ENCODE data around the gene ABCA9.
"Not testable (repeated sequence)": the region's sequence is repeated elsewhere in the genome, so short reads cannot be mapped to it uniquely, and the experiment has no call there.

ABCA9 gene

DNA sequence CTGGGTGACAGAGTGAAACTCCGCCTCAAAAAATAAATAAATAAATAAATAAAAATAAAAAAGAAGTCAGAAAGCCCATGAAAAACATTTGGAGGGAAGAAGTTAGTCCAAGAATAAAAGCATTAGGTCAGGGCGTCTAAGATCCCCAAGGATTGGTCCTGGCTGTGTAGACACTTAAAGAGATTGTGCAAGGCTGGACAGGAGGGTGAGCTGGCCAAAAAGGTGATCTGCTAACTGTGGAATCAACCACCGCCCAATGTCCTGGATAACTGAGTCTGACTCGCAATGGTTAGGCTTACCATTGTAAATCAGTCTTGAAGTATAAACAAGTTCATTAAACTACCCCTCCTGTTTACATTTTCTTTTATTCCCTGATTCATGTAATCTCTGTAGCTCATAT is 96.8 kb downstream of the ABCA9 start:
- no peak overlapping the region for H3K4me3 ChIP-seq (ENCODE audit: low read depth, low read length)
- no peaks in the 10 kb centered on the region for H3K9me3 ChIP-seq
- H3K4me1 ChIP-seq = no peaks in the 10 kb centered on the region
- no peaks in the 10 kb centered on the region for H3K36me3 ChIP-seq
- no peaks in the 10 kb centered on the region for H3K27me3 ChIP-seq
- DNase-seq = no peak
- TF ChIP-seq, protein P1, sequence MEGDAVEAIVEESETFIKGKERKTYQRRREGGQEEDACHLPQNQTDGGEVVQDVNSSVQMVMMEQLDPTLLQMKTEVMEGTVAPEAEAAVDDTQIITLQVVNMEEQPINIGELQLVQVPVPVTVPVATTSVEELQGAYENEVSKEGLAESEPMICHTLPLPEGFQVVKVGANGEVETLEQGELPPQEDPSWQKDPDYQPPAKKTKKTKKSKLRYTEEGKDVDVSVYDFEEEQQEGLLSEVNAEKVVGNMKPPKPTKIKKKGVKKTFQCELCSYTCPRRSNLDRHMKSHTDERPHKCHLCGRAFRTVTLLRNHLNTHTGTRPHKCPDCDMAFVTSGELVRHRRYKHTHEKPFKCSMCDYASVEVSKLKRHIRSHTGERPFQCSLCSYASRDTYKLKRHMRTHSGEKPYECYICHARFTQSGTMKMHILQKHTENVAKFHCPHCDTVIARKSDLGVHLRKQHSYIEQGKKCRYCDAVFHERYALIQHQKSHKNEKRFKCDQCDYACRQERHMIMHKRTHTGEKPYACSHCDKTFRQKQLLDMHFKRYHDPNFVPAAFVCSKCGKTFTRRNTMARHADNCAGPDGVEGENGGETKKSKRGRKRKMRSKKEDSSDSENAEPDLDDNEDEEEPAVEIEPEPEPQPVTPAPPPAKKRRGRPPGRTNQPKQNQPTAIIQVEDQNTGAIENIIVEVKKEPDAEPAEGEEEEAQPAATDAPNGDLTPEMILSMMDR (IDR thresholded peaks at IDR 0.05; ENCODE audit: low read depth, low read length) = no peak

DNA sequence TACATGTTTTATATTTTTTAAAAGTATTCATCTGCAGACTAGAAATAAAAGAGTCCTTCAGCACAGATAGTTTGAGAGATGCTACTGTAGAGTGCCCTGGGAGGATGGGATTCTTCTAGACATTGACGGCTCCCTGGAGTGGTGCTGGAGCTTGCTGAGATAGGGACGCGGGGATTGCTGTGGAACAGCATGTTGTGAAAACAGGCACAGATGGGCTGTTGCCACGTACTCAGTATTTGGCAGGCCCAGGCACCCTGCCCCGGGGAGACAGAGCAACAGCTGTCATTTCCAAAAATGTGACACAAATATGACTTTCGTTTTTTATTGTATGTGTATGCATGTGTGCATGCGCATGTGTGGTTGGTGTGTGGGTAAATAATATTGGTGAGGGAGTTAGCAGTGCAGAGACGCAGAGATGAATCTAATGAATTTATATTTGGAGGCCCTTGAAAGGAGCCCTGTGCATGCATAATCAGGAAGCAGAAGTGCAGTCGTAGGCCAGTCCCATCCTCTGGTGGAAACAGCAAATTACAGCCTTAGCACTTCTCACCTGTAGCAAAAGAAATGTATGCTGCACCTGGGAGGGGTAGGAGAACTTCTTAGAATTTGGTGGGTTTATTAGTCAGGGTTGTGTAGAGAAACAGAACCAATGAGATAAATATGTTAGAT is 99.4 kb downstream of the ABCA9 start:
- Histone ChIP-seq H3K36me3 (no peaks in the 10 kb centered on the region), H3K9me3 (no peaks in the 10 kb centered on the region), H3K27me3 (no peaks in the 10 kb centered on the region), H3K4me1 (no peaks in the 10 kb centered on the region), H3K4me3 (ENCODE audit: low read depth, low read length) (no peak overlapping the region)
- TF ChIP-seq, protein P1 (IDR thresholded peaks at IDR 0.05; ENCODE audit: low read depth, low read length) = no peak
- DNase-seq = no peak

DNA sequence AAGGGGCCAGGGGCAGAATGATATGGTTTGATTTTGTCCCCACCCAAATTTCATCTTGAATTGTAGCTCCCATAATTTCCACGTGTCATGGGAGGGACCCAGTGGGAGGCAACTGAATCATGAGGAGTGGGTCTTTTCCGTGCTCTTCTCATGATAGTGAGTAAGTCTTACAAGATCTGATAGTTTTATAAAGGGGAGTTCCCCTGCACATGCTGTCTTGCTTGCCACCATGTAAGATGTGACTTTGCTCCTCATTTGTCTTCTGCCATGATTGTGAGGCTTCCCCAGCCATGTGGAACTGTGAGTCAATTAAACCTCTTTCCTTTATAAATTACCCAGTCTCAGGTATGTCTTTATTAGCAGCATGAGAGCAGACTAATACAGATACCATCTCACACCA is 101.6 kb downstream of the ABCA9 start:
- DNase-seq; H3K9me3 ChIP-seq; H3K4me1 ChIP-seq; H3K4me3 ChIP-seq (ENCODE audit: low read depth, low read length); H3K36me3 ChIP-seq; H3K27me3 ChIP-seq: not testable (repeated sequence)

DNA sequence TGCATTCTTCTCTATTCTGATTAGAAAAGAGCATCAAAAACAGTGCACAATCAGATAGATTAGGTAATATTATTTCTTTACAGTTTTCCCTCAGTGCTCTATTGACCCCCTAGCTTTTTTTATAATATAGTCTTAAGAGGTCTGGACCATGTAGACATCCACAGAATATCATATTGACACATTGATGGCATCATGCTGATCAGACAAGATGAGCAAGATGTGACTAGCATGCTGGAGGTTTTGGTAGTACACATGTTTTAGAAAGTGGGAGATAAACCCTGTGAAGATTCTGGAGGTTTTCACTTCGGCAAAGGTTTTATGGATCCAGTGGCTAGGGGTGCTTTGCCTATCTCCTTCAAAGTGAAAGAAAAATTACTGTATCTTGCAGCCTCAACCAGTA is 102.8 kb downstream of the ABCA9 start:
- Histone ChIP-seq H3K4me3 (ENCODE audit: low read depth, low read length) (no peak overlapping the region), H3K27me3 (no peaks in the 10 kb centered on the region), H3K9me3 (no peaks in the 10 kb centered on the region), H3K4me1 (no peaks in the 10 kb centered on the region), H3K36me3 (no peaks in the 10 kb centered on the region)
- TF ChIP-seq, protein P1 (IDR thresholded peaks at IDR 0.05; ENCODE audit: low read depth, low read length) = no peak
- no peak for DNase-seq

DNA sequence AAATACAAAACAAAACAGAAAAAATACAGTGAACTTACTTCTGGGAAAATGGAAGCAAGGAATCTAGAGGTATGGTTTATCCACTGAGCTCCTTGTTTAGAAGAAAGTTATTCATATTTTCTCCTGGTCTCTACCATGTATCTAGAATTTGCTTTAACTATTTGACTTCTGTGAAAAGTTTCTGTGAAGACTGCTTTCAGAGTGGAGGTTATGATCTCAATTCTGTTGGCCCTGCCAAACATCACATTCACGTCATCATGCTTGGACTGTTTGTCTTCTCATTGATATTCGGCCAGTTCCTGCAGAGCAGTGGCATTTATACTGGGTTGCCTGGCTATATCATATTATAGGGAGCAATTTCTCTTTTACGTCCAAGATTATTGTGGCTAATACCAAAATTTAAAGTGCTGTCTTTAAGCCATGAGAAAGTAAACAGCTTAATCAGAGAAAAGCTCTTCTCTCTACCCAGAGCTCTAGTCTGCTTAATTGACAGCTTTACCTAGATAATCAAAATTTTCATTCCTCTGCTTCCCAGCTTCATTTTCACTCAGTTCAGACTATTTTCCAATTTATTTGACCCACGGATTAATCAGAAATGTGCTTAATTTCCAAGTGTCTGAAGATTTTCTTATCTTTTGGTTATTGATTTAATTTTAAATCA is 105.4 kb downstream of the ABCA9 start, which contains the start of gene ABCA8:
ABCA8 (minus strand) TSS at position 212 of the 661 bp plus-strand sequence. CDS start 13,358 bp downstream, outside the sequence.
- no peak for DNase-seq
- no peaks in the 10 kb centered on the region for H3K4me1 ChIP-seq

DNA sequence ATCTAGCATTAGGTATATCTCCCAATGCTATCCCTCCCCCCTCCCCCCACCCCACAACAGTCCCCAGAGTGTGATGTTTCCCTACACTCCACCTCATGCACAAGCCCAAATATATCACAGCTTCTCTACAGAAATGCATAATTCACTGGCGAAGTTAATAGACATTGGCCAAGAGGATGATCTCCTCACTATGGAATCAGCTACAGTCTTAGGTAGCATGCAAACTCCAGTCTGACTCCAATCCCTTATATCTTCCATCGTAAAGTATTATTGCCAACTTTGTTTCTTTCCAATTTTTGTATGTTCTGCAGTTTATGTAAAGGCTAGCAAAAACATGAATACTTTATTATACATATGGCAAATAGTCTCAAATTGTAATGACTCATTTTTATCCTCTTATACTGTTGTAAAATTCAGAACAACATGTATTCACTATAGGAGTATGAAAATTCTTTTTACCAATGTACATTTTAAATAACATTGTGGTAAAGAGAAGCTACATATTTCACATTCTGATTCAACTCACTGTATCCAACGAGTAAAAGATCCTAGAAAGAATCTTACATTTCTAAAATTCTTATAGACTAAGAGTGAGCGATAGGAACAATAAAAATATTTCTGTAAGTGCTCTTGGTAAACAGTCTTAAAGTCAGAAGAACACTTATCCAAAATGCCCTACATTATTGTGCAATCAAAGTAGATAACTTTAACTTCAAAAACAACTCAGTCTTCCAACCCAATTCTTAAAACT is 106.4 kb downstream of the ABCA9 start:
- H3K36me3 ChIP-seq = no peaks in the 10 kb centered on the region
- H3K4me3 ChIP-seq (ENCODE audit: low read depth, low read length) = no peak overlapping the region
- H3K4me1 ChIP-seq = no peaks in the 10 kb centered on the region
- no peaks in the 10 kb centered on the region for H3K27me3 ChIP-seq
- no peaks in the 10 kb centered on the region for H3K9me3 ChIP-seq
- TF ChIP-seq, protein P1 (IDR thresholded peaks at IDR 0.05; ENCODE audit: low read depth, low read length) = no peak
- no peak for DNase-seq

More for the DNA sequence above, 105.4 kb downstream of the ABCA9 start, which contains the start of gene ABCA8:
- TF ChIP-seq, protein P1 (IDR thresholded peaks at IDR 0.05; ENCODE audit: low read depth, low read length) = no peak
- no peak within 1 kb of the TSS for H3K4me3 ChIP-seq (ENCODE audit: low read depth, low read length)
- H3K9me3 ChIP-seq = no peaks in the 10 kb centered on the region
- H3K36me3 ChIP-seq = no peaks in the 10 kb centered on the region
- H3K27me3 ChIP-seq = no peaks in the 10 kb centered on the region

Data from BE2C (cell line).